IMR-90 (cell line): Measurements from ENCODE around the gene LRP3. TPM values are rescaled to one million over a fixed set of nuclear protein-coding genes. Genes with fewer than 3 reads are reported as not detected.

Source experiments
- ATAC-seq: fragments of 200-7000 bp; cut with Tn5 transposase; 2 replicates; pipeline ENCODE4 v1.9.1; 2020; ENCODE audit warnings: low read depth, mild to moderate bottlenecking, moderate library complexity
- BruUV-seq: library from RNA; stranded (reverse); fragments of 400-500 nt; replicated peaks from 2 replicates; lab custom pipeline; 2021; lab: Mats Ljungman, UMichigan
- CTCF ChIA-PET: fragments of 300-600 bp; formaldehyde crosslinking; extraction: SDS; loops from one replicate; lab custom pipeline; 2021; ENCODE audit warnings: antibody characterized with exemption; lab: Yijun Ruan, JAX
- POLR2A ChIA-PET: fragments of 300-600 bp; sonication (Branson Sonifier 250); formaldehyde crosslinking; loops from one replicate; lab custom pipeline; 2022; ENCODE audit warnings: antibody characterized with exemption; ENCODE audit not compliant: unreplicated experiment; lab: Charles Lee
- DNase-seq: peaks from one replicate; pipeline ENCODE4 v3.0.0; 2013
- H2AFZ ChIP-seq: replicated peaks from 2 replicates; pipeline ENCODE3; 2013; ENCODE audit warnings: low read length, mild to moderate bottlenecking; ENCODE audit not compliant: poor library complexity
- H2AK5ac ChIP-seq: 2 replicates; pipeline ENCODE4 v1.6.1; 2013; ENCODE audit warnings: low read depth, low read length, inconsistent platforms
- H2AK9ac ChIP-seq: replicated peaks from 2 replicates; pipeline ENCODE3; 2013; ENCODE audit warnings: mild to moderate bottlenecking, low read depth, low read length, moderate library complexity; ENCODE audit not compliant: poor library complexity
- H2BK120ac ChIP-seq: 2 replicates; pipeline ENCODE4 v1.6.1; 2013; ENCODE audit warnings: low read depth, low read length, inconsistent platforms
- H2BK15ac ChIP-seq: 3 replicates; pipeline ENCODE4 v1.6.1; 2013; ENCODE audit warnings: low read depth, low read length, inconsistent platforms
- H2BK20ac ChIP-seq: 2 replicates; pipeline ENCODE4 v1.6.1; 2013; ENCODE audit warnings: low read depth, mild to moderate bottlenecking, inconsistent platforms, low read length, moderate library complexity
- H2BK5ac ChIP-seq: 2 replicates; pipeline ENCODE4 v1.6.1; 2013; ENCODE audit warnings: mild to moderate bottlenecking, low read depth, low read length, inconsistent platforms; ENCODE audit not compliant: poor library complexity, severe bottlenecking
- H3K14ac ChIP-seq: replicated peaks from 2 replicates; pipeline ENCODE4 v1.6.1; 2013; ENCODE audit warnings: low read depth, low read length, inconsistent platforms
- H3K18ac ChIP-seq: 2 replicates; pipeline ENCODE4 v1.6.1; 2013; ENCODE audit warnings: low read depth, low read length, control low read depth
- H3K23ac ChIP-seq: 2 replicates; pipeline ENCODE4 v1.6.1; 2013; ENCODE audit warnings: low read depth, low read length, inconsistent platforms
- H3K27ac ChIP-seq: 2 replicates; pipeline ENCODE4 v1.5.1; 2013; ENCODE audit warnings: mild to moderate bottlenecking, control low read depth, low read length; ENCODE audit not compliant: insufficient read depth
- H3K27me3 ChIP-seq: 2 replicates; pipeline ENCODE4 v1.6.1; 2013; ENCODE audit warnings: low read length; ENCODE audit not compliant: control insufficient read depth, insufficient read depth
- H3K36me3 ChIP-seq: 2 replicates; pipeline ENCODE4 v1.6.1; 2013; ENCODE audit warnings: low read length, mixed read lengths; ENCODE audit not compliant: control insufficient read depth, insufficient read depth
- H3K4ac ChIP-seq: 2 replicates; pipeline ENCODE4 v1.6.1; 2013; ENCODE audit warnings: low read depth, low read length, inconsistent platforms
- H3K4me1 ChIP-seq: 2 replicates; pipeline ENCODE4 v1.6.1; 2013; ENCODE audit warnings: low read length, mixed read lengths; ENCODE audit not compliant: control insufficient read depth, insufficient read depth
- H3K4me2 ChIP-seq: 2 replicates; pipeline ENCODE4 v1.6.1; 2013; ENCODE audit warnings: low read depth, mild to moderate bottlenecking, control low read depth, low read length, moderate library complexity
- H3K4me3 ChIP-seq: 2 replicates; pipeline ENCODE4 v1.5.1; 2013; ENCODE audit warnings: low read depth, mild to moderate bottlenecking, control low read depth, low read length, moderate library complexity; ENCODE audit not compliant: insufficient read depth
- H3K56ac ChIP-seq: 2 replicates; pipeline ENCODE4 v1.6.1; 2013; ENCODE audit warnings: low read length, inconsistent platforms; ENCODE audit not compliant: insufficient read depth; ENCODE audit errors: extremely low read depth
- H3K79me1 ChIP-seq, 2 experiments: 2 replicates each; pipeline ENCODE4 v1.6.1; 2013; ENCODE audit warnings: low read length in 2 of 2, inconsistent platforms in 1 of 2, low read depth in 1 of 2
- H3K9ac ChIP-seq: 2 replicates; pipeline ENCODE4 v1.6.1; 2013; ENCODE audit warnings: low read depth, low read length, control low read depth
- H3K9me1 ChIP-seq: 2 replicates; pipeline ENCODE4 v1.6.1; 2013; ENCODE audit warnings: low read length, inconsistent platforms; ENCODE audit not compliant: insufficient read depth
- H3K9me3 ChIP-seq: 2 replicates; pipeline ENCODE4 v1.6.1; 2013; ENCODE audit warnings: low read length; ENCODE audit not compliant: control insufficient read depth, insufficient read depth
- H4K20me1 ChIP-seq: 2 replicates; pipeline ENCODE4 v1.6.1; 2013; ENCODE audit warnings: low read length, inconsistent platforms; ENCODE audit not compliant: insufficient read depth
- H4K5ac ChIP-seq: 2 replicates; pipeline ENCODE4 v1.6.1; 2013; ENCODE audit warnings: mild to moderate bottlenecking, low read depth, low read length, control low read depth
- H4K8ac ChIP-seq, 2 experiments: 2 replicates each; pipeline ENCODE4 v1.6.1; 2013; ENCODE audit warnings: low read depth in 2 of 2, low read length in 2 of 2, control low read depth in 1 of 2, inconsistent platforms in 1 of 2
- H4K91ac ChIP-seq: 2 replicates; pipeline ENCODE4 v1.6.1; 2013; ENCODE audit warnings: low read depth, low read length, inconsistent platforms; ENCODE audit not compliant: insufficient read depth
- BHLHE40 ChIP-seq: fragments of 150-350 bp; IDR thresholded peaks from 2 replicates; pipeline ENCODE4 v1.6.1; 2016; ENCODE audit warnings: mild to moderate bottlenecking, low read depth, low read length
- CEBPB ChIP-seq: IDR thresholded peaks from 2 replicates; pipeline ENCODE4 v1.6.1; 2012; ENCODE audit warnings: low read depth, low read length, improper control_type of control experiment
- CHD1 ChIP-seq: IDR thresholded peaks from 2 replicates; pipeline ENCODE4 v1.6.1; 2012; ENCODE audit warnings: low read depth, low read length, improper control_type of control experiment
- FOS ChIP-seq: fragments of 150-350 bp; IDR thresholded peaks from 2 replicates; pipeline ENCODE4 v1.6.1; 2016; ENCODE audit warnings: low read depth, low read length
- MAFK ChIP-seq: IDR thresholded peaks from 2 replicates; pipeline ENCODE4 v1.6.1; 2012; ENCODE audit warnings: low read depth, low read length, improper control_type of control experiment
- MAZ ChIP-seq: IDR thresholded peaks from 2 replicates; pipeline ENCODE4 v1.6.1; 2012; ENCODE audit warnings: low read depth, mild to moderate bottlenecking, low read length, improper control_type of control experiment, moderate library complexity, borderline replicate concordance
- MXI1 ChIP-seq: IDR thresholded peaks from 2 replicates; pipeline ENCODE4 v1.6.1; 2012; ENCODE audit warnings: low read depth, mild to moderate bottlenecking, low read length, moderate library complexity, borderline replicate concordance
- NFE2L2 ChIP-seq: fragments of 150-350 bp; IDR thresholded peaks from 2 replicates; pipeline ENCODE4 v1.6.1; 2016; ENCODE audit warnings: low read depth, mild to moderate bottlenecking, low read length
- POLR2A ChIP-seq: IDR thresholded peaks from 2 replicates; pipeline ENCODE4 v1.6.1; 2012; ENCODE audit warnings: mild to moderate bottlenecking, low read depth, low read length
- RAD21 ChIP-seq: IDR thresholded peaks from 2 replicates; pipeline ENCODE4 v1.6.1; 2012; ENCODE audit warnings: low read length, improper control_type of control experiment
- RCOR1 ChIP-seq: IDR thresholded peaks from 2 replicates; pipeline ENCODE4 v1.6.1; 2012; ENCODE audit warnings: mild to moderate bottlenecking, low read length, improper control_type of control experiment; ENCODE audit not compliant: insufficient replicate concordance
- RFX5 ChIP-seq: IDR thresholded peaks from 2 replicates; pipeline ENCODE4 v1.8.0; 2012; ENCODE audit warnings: low read depth, mild to moderate bottlenecking, low read length, moderate library complexity
- SMC3 ChIP-seq: fragments of 150-350 bp; IDR thresholded peaks from 2 replicates; pipeline ENCODE4 v1.6.1; 2016; ENCODE audit warnings: low read depth, mild to moderate bottlenecking, antibody characterized with exemption, low read length, moderate library complexity
- WGBS, 2 experiments: methylation state at CpG; one replicate each; pipeline versions ENCODE4 v1.1.5 to v1.1.7; 2013; ENCODE audit warnings: missing lambda C conversion rate in 2 of 2; ENCODE audit not compliant: insufficient read length in 1 of 2; ENCODE audit errors: extremely low coverage in 2 of 2; 5-methylcytosine and 5-hydroxymethylcytosine counted together
- dilution Hi-C: fragments of 300-500 bp; cut with HindIII; formaldehyde crosslinking; loops from one replicate; pipeline ENCODE4 v1.14.3; 2018; ENCODE audit warnings: low sequenced_read_pairs; ENCODE audit not compliant: unreplicated experiment
- in situ Hi-C: fragments of 300-500 bp; cut with MboI; formaldehyde crosslinking; loops from 3 replicates; pipeline ENCODE4 v1.14.3; 2019; ENCODE audit warnings: low sequenced_read_pairs, inconsistent platforms, mixed read lengths
- intact Hi-C: fragments of 100-400 bp; cut with micrococcal nuclease; formaldehyde crosslinking; loops from 2 replicates; pipeline ENCODE4 v1.10.0; 2022
- polyA plus RNA-seq, 3 experiments: library from polyadenylated mRNA; depleted of rRNA; stranded (reverse); fragments of >200 nt; gene quantifications; 2 replicates each; pipeline ENCODE4 v1.2.3, GENCODE V29; 2012; ENCODE audit warnings: low replicate concordance in 1 of 3
- total RNA-seq: library from RNA; depleted of rRNA; stranded (reverse); fragments of >200 nt; gene quantifications from 2 replicates; pipeline ENCODE4 v1.2.3, GENCODE V29; 2012
- TF ChIP-seq, protein P1 (sequence below): fragments of 150-350 bp; IDR thresholded peaks from 2 replicates; pipeline ENCODE4 v1.6.1; 2016; ENCODE audit warnings: low read depth, mild to moderate bottlenecking, low read length, moderate library complexity, borderline replicate concordance
- TF ChIP-seq, protein P2 (sequence below): fragments of 150-350 bp; IDR thresholded peaks from 2 replicates; pipeline ENCODE4 v1.6.1; 2017; ENCODE audit warnings: mild to moderate bottlenecking, antibody characterized with exemption, low read length, low read depth

LRP3 gene
- total and polyA plus RNA-seq, 2 of the 4 experiments (the other 2 are of a cell fraction), result 8.4 to 20.2 TPM

DNA sequence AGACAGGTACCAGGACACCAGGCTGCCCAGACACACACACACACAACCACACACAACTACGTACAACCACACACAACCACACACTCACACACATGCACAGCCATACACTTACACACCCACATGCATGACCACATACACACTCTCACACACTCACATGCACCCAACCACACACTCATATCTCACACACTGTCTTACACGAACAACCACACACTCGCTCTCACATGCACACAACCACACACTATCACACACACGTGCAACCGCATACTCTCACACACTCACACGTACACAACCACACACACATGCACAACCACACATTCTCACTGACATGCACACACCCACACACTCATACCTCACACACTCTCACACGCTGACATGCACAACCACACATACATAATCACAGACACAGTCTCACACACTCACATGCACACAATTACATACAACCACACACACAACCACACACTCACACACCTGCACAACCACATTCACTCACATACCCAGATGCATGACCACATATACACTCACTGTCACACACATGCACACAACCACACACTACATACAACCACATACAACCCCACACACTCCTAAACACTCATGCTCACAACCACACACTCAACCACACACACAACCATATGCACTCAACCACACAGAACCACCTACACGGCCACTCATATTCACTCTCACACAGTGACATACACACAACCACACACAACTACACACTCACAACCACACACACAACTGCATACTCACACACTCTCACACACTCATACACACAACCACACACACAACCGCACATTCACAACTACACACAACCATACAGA, 39.1 kb downstream of the LRP3 start (continued):
- no peak for TF ChIP-seq CEBPB

DNA sequence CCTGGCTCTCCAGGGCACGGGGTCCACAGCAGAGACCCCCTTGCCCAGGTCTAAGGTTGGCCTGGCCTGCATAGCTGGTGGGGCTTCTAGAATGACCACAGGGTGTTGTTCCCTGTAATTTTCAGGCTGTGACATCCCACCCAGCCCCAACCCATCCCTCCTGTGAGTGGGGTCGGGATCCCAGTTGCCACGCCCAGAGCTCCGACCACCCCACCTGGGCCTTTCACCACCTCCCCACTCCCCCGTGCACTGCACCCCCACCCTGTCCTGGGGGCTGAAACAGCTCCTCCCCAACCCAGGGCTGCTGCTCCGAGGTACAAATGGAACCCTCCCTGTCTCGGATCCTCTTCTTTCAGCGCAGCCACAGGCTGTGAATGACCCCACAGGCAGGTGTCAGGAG, 40.0 kb downstream of the LRP3 start:
- POLR2A ChIA-PET, result no interaction called here
- no TSS peak for BruUV-seq
- CTCF ChIA-PET, result no interaction called here
- Histone ChIP-seq H2BK15ac (no peak overlapping the region), H2BK20ac (no peak overlapping the region), H2BK5ac (no peak overlapping the region), H3K4me3 (no peak overlapping the region), H2AK5ac (no peak overlapping the region), H4K91ac (no peak overlapping the region), H3K4me2 (no peak overlapping the region), H3K9ac (no peak overlapping the region), H2BK120ac (no peak overlapping the region), H4K8ac (no peak overlapping the region), H3K27ac (no peak overlapping the region), H2AFZ (no peak overlapping the region), H4K5ac (no peak overlapping the region), H3K36me3 (no peaks in the 10 kb centered on the region), H3K79me1 (no peaks in the 10 kb centered on the region), H2AK9ac (no peak overlapping the region), H3K23ac (no peak overlapping the region), H3K4ac (no peak overlapping the region), H3K14ac (no peak overlapping the region), H3K9me3 (no peaks in the 10 kb centered on the region; the same call in 1 of the 2 replicates), H4K20me1 (no peaks in the 10 kb centered on the region), H3K9me1 (peaks cover 7% of the 10 kb centered on the region; the same call in 1 of the 2 replicates), H3K27me3 (peaks cover 31% of the 10 kb centered on the region), H3K4me1 (no peaks in the 10 kb centered on the region), H3K56ac (no peak overlapping the region), H3K18ac (no peak overlapping the region)
- DNase-seq (no peak), ATAC-seq (no peak)
- intact Hi-C loops, result loop anchor here (5.0 kb wide), 1 partner anchor 448 kb away; no protein-coding TSS in a partner anchor
- in situ Hi-C loops, result loop anchor here (10.0 kb wide), 1 partner anchor 531 kb away; no protein-coding TSS in a partner anchor
- dilution Hi-C loops, result no loop called here
- 60% methylated on average over 1 of the region's 8 CpGs; no CpG with 5 or more reads in 1 of the 2 experiments for WGBS, 2 experiments
- TF ChIP-seq RFX5, result no peak
- no peak for TF ChIP-seq RCOR1
- no peak for TF ChIP-seq CEBPB
- no peak for TF ChIP-seq MAFK
- TF ChIP-seq MXI1, result no peak
- no peak for TF ChIP-seq MAZ
- no peak for TF ChIP-seq FOS
- TF ChIP-seq, protein P1, sequence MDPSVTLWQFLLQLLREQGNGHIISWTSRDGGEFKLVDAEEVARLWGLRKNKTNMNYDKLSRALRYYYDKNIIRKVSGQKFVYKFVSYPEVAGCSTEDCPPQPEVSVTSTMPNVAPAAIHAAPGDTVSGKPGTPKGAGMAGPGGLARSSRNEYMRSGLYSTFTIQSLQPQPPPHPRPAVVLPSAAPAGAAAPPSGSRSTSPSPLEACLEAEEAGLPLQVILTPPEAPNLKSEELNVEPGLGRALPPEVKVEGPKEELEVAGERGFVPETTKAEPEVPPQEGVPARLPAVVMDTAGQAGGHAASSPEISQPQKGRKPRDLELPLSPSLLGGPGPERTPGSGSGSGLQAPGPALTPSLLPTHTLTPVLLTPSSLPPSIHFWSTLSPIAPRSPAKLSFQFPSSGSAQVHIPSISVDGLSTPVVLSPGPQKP, result no peak
- no peak for TF ChIP-seq CHD1
- TF ChIP-seq RAD21, result no peak
- no peak for TF ChIP-seq SMC3
- no peak for TF ChIP-seq POLR2A
- no peak for TF ChIP-seq BHLHE40
- TF ChIP-seq NFE2L2, result no peak
- TF ChIP-seq, protein P2, sequence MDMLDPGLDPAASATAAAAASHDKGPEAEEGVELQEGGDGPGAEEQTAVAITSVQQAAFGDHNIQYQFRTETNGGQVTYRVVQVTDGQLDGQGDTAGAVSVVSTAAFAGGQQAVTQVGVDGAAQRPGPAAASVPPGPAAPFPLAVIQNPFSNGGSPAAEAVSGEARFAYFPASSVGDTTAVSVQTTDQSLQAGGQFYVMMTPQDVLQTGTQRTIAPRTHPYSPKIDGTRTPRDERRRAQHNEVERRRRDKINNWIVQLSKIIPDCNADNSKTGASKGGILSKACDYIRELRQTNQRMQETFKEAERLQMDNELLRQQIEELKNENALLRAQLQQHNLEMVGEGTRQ, result no peak
